HepG2 (cell line): Measurements from ENCODE around the gene RAB9A. TPM values are rescaled to one million over a fixed set of nuclear protein-coding genes. Genes with fewer than 3 reads are reported as not detected.
"Not testable (repeated sequence)": the region's sequence is repeated elsewhere in the genome, so short reads cannot be mapped to it uniquely, and the experiment has no call there.

ENCODE experiments used
- ATAC-seq: fragments of 200-7000 bp; cut with Tn5 transposase; 3 replicates; pipeline ENCODE4 v1.9.1; 2020; ENCODE audit warnings: mild to moderate bottlenecking, moderate library complexity
- BruUV-seq: library from RNA; stranded (reverse); fragments of 400-500 nt; replicated peaks from 2 replicates; lab custom pipeline; 2021; lab: Mats Ljungman, UMichigan
- CTCF ChIA-PET: fragments of 300-600 bp; formaldehyde crosslinking; extraction: SDS; loops from one replicate; lab custom pipeline; 2021; ENCODE audit warnings: low total read pairs, inconsistent platforms, low intra/inter-chr PET ratio; lab: Yijun Ruan, JAX
- POLR2A ChIA-PET: fragments of 350-600 bp; sonication (Branson Sonifier 250); formaldehyde crosslinking; loops from one replicate; lab custom pipeline; 2020; ENCODE audit warnings: antibody characterized with exemption, inconsistent platforms; lab: Yijun Ruan, JAX
- DNase-seq: peaks from one replicate; pipeline ENCODE4 v3.0.0-alpha.2; 2015; ENCODE audit warnings: low spot score
- FAIRE-seq: peaks from 3 replicates; lab custom pipeline; 2011; peaks lifted over from hg19 to GRCh38; lab: Jason Lieb, UNC
- H2AFZ ChIP-seq: one replicate; pipeline ENCODE4 v1.6.1; 2011; ENCODE audit warnings: low read length, inconsistent platforms
- H3K27ac ChIP-seq: fragments of 300-600 bp; 3 replicates; pipeline ENCODE4 v1.8.0; 2011; ENCODE audit warnings: mixed run types, mild to moderate bottlenecking, mixed read lengths, low read length, inconsistent platforms; ENCODE audit not compliant: insufficient read depth; ENCODE audit errors: extremely low read length
- H3K27me3 ChIP-seq, 2 experiments: fragments of 200-600 bp in 1 of 2; 2 replicates in 1 of 2; 3 replicates in 1 of 2; pipeline versions ENCODE4 v1.6.0 to v1.8.0; 2011; ENCODE audit warnings: low read length in 2 of 2, mild to moderate bottlenecking in 2 of 2, moderate library complexity in 2 of 2, inconsistent platforms in 1 of 2; ENCODE audit not compliant: insufficient read depth in 2 of 2, control insufficient read depth in 1 of 2
- H3K36me3 ChIP-seq, 2 experiments: fragments of 200-600 bp in 1 of 2; replicated peaks in 1 of 2; 2 replicates in 1 of 2; 3 replicates in 1 of 2; pipeline versions ENCODE4 v1.5.1 to v1.8.0; 2011; ENCODE audit warnings: low read length in 2 of 2, inconsistent platforms in 1 of 2; ENCODE audit not compliant: insufficient read depth in 2 of 2, control insufficient read depth in 1 of 2
- H3K4me1 ChIP-seq: 2 replicates; pipeline ENCODE4 v1.5.1; 2012; ENCODE audit warnings: low read length, inconsistent platforms; ENCODE audit not compliant: insufficient read depth
- H3K4me2 ChIP-seq: 2 replicates; pipeline ENCODE4 v1.6.0; 2011; ENCODE audit warnings: low read depth, low read length, inconsistent platforms
- H3K4me3 ChIP-seq, 3 experiments: fragments of 200-600 bp in 1 of 3; sonication (generic), shearing (Covaris generic) in 1 of 3; replicated peaks in 1 of 3; 2 replicates each; pipeline ENCODE4 v1.5.1; 2011 to 2016; ENCODE audit warnings: low read length in 3 of 3, inconsistent platforms in 2 of 3, low read depth in 2 of 3, mild to moderate bottlenecking in 2 of 3, control low read depth in 1 of 3, mixed read lengths in 1 of 3; ENCODE audit not compliant: insufficient read depth in 1 of 3
- H3K79me2 ChIP-seq: one replicate; pipeline ENCODE4 v1.6.1; 2011; ENCODE audit warnings: low read length, inconsistent platforms; ENCODE audit not compliant: insufficient read depth
- H3K9ac ChIP-seq: 2 replicates; pipeline ENCODE4 v1.6.0; 2011; ENCODE audit warnings: mild to moderate bottlenecking, low read depth, low read length, inconsistent platforms; ENCODE audit not compliant: insufficient read depth
- H3K9me3 ChIP-seq: 2 replicates; pipeline ENCODE4 v1.5.1; 2012; ENCODE audit warnings: mild to moderate bottlenecking, low read length
- H4K20me1 ChIP-seq: 2 replicates; pipeline ENCODE4 v1.6.0; 2011; ENCODE audit warnings: inconsistent platforms, mild to moderate bottlenecking, low read length, moderate library complexity; ENCODE audit not compliant: insufficient read depth
- BRCA1 ChIP-seq: sonication (generic); formaldehyde crosslinking; IDR thresholded peaks from 2 replicates; pipeline ENCODE4 v1.4.0; 2020; ENCODE audit warnings: missing genetic modification reagents
- DRAP1 ChIP-seq: IDR thresholded peaks from 2 replicates; pipeline ENCODE4 v1.6.1; 2016; ENCODE audit warnings: missing genetic modification reagents, missing compliant biosample characterization
- KLF9 ChIP-seq: IDR thresholded peaks from 2 replicates; pipeline ENCODE4 v1.6.1; 2016; ENCODE audit warnings: low read depth
- NFIB ChIP-seq: sonication (generic); formaldehyde crosslinking; IDR thresholded peaks from 2 replicates; pipeline ENCODE4 v1.9.0; 2021; ENCODE audit warnings: missing genetic modification reagents, mild to moderate bottlenecking, borderline replicate concordance
- ZNF333 ChIP-seq: sonication (generic); formaldehyde crosslinking; IDR thresholded peaks from 2 replicates; pipeline ENCODE4 v1.4.0; 2020; ENCODE audit warnings: mild to moderate bottlenecking, missing genetic modification reagents, borderline replicate concordance
- ZNF547 ChIP-seq: sonication (generic); formaldehyde crosslinking; IDR thresholded peaks from 2 replicates; pipeline ENCODE4 v1.5.1; 2020; ENCODE audit warnings: mild to moderate bottlenecking, missing genetic modification reagents
- ZNF713 ChIP-seq: sonication (generic); formaldehyde crosslinking; IDR thresholded peaks from 2 replicates; pipeline ENCODE4 v1.4.0; 2020; ENCODE audit warnings: mild to moderate bottlenecking, missing genetic modification reagents
- ZUFSP ChIP-seq: sonication (generic); formaldehyde crosslinking; IDR thresholded peaks from 2 replicates; pipeline ENCODE4 v1.9.0; 2021; ENCODE audit warnings: missing genetic modification reagents, mild to moderate bottlenecking, borderline replicate concordance
- WGBS: methylation state at CpG from one replicate; pipeline ENCODE4 v1.1.6; 2017; ENCODE audit warnings: low lambda C conversion rate; 5-methylcytosine and 5-hydroxymethylcytosine counted together
- in situ Hi-C: cut with HindIII; loops from 2 replicates; pipeline ENCODE4 v1.10.0; 2017; ENCODE audit warnings: low pct_unique_long_range_greater_than_20kb; ENCODE audit not compliant: extremely low pct_ligation_motif_present
- intact Hi-C: fragments of 100-400 bp; cut with micrococcal nuclease; formaldehyde crosslinking; loops from one replicate; pipeline ENCODE4 v1.10.0; 2022; ENCODE audit not compliant: unreplicated experiment
- polyA plus RNA-seq, 8 experiments: library from polyadenylated mRNA; depleted of rRNA in 3 of 8; stranded (reverse) in 7 of 8; unstranded in 1 of 8; fragments of >200 nt; fragmentation: Illumina TruSeq in 4 of 8; extraction: Trizol in 4 of 8; gene quantifications; 2 replicates each; pipeline versions ENCODE4 v1.2.1 to v1.2.3, GENCODE V29; 2011 to 2016; ENCODE audit warnings: low read depth in 4 of 8, missing spikeins in 1 of 8, mixed read lengths in 1 of 8; ENCODE audit not compliant: insufficient read depth in 1 of 8
- total RNA-seq, 5 experiments: library from RNA; depleted of rRNA; stranded (reverse); fragments of >200 nt; fragmentation: Illumina TruSeq; extraction: Trizol; gene quantifications; 2 replicates each; pipeline ENCODE4 v1.2.3, GENCODE V29; 2016; ENCODE audit warnings: low read depth in 1 of 5
- TF ChIP-seq, protein P1 (sequence below): IDR thresholded peaks from 2 replicates; pipeline ENCODE4 v1.6.1; 2016; ENCODE audit warnings: low read depth, missing genetic modification reagents, missing compliant biosample characterization

Gene RAB9A
- total and polyA plus RNA-seq, 2 of the 13 experiments (the other 11 are each of a cell fraction or from before 2014, with no cell fraction given), result 10.5 to 23.1 TPM

GRCh38 chrX:13730523-13730922, 41.6 kb downstream of the RAB9A start:
- H3K27ac ChIP-seq, H2AFZ ChIP-seq, H3K9ac ChIP-seq, CTCF ChIA-PET, POLR2A ChIA-PET, H3K4me1 ChIP-seq, H3K36me3 ChIP-seq, ATAC-seq, H3K4me2 ChIP-seq, H3K4me3 ChIP-seq, H3K27me3 ChIP-seq, FAIRE-seq, H3K9me3 ChIP-seq, BruUV-seq, in situ Hi-C loops, H4K20me1 ChIP-seq, DNase-seq: not testable (repeated sequence)
- WGBS, result 100% methylated on average over 1 of the region's 1 CpG
- H3K79me2 ChIP-seq, result peaks cover 17% of the 10 kb centered on the region
- intact Hi-C loops, result loop anchor here (10.0 kb wide), 1 partner anchor 226 kb away; no protein-coding TSS in a partner anchor

DNA sequence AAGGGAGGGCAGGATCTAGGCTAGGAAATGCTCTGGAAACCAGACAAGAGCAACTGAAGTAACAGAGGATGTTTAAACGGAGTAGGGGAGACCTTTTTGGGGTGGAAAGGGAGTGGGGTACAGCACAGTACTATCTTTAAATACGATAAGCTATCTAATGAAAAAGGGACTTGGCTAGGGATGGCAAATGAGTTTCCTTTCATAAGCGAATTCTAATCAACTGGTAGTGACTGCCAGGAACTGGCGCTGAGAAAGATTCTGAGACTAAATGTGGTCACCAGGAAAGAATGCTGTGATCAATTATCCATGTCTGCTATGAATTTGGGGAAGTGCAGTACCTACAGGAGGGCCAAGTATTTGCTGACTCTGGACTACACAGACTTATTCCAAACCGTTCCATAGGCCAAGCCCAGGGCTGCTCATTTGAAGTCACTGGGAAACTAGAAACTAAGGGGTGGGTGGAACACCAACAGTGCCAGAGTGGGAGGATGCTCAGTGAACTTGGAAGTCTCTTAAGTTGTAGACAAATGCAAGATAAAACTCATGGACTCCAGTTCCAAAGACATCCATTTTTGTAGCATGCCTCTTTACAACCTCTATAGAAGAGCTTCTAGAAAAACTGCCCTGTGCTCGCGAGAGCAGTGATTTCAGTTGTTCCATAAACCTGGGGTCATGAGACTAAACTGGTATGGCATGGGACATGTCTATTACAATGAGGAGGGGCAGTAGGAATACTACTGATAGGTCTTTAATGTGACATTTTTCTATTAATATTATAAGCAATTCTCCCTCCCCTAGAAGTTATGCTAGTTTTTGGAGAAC, 43.5 kb downstream of the RAB9A start:
- 89% methylated on average over 7 of the region's 7 CpGs for WGBS
- peaks cover 19% of the 10 kb centered on the region for H3K79me2 ChIP-seq
- TF ChIP-seq ZNF713 (CRISPR knock-in tag) (no peak), KLF9 (CRISPR knock-in tag) (no peak), BRCA1 (CRISPR knock-in tag) (no peak), ZUFSP (CRISPR knock-in tag) (no peak), ZNF333 (CRISPR knock-in tag) (no peak), NFIB (no peak), DRAP1 (CRISPR knock-in tag) (no peak), ZNF547 (CRISPR knock-in tag) (no peak)
- TF ChIP-seq, protein P1, sequence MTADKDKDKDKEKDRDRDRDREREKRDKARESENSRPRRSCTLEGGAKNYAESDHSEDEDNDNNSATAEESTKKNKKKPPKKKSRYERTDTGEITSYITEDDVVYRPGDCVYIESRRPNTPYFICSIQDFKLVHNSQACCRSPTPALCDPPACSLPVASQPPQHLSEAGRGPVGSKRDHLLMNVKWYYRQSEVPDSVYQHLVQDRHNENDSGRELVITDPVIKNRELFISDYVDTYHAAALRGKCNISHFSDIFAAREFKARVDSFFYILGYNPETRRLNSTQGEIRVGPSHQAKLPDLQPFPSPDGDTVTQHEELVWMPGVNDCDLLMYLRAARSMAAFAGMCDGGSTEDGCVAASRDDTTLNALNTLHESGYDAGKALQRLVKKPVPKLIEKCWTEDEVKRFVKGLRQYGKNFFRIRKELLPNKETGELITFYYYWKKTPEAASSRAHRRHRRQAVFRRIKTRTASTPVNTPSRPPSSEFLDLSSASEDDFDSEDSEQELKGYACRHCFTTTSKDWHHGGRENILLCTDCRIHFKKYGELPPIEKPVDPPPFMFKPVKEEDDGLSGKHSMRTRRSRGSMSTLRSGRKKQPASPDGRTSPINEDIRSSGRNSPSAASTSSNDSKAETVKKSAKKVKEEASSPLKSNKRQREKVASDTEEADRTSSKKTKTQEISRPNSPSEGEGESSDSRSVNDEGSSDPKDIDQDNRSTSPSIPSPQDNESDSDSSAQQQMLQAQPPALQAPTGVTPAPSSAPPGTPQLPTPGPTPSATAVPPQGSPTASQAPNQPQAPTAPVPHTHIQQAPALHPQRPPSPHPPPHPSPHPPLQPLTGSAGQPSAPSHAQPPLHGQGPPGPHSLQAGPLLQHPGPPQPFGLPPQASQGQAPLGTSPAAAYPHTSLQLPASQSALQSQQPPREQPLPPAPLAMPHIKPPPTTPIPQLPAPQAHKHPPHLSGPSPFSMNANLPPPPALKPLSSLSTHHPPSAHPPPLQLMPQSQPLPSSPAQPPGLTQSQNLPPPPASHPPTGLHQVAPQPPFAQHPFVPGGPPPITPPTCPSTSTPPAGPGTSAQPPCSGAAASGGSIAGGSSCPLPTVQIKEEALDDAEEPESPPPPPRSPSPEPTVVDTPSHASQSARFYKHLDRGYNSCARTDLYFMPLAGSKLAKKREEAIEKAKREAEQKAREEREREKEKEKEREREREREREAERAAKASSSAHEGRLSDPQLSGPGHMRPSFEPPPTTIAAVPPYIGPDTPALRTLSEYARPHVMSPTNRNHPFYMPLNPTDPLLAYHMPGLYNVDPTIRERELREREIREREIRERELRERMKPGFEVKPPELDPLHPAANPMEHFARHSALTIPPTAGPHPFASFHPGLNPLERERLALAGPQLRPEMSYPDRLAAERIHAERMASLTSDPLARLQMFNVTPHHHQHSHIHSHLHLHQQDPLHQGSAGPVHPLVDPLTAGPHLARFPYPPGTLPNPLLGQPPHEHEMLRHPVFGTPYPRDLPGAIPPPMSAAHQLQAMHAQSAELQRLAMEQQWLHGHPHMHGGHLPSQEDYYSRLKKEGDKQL, result no peak

More for the DNA sequence above, 43.5 kb downstream of the RAB9A start:
- H3K4me1 ChIP-seq, result peaks cover 15% of the 10 kb centered on the region
- no peak overlapping the region for H3K9ac ChIP-seq
- no peak overlapping the region for H3K27ac ChIP-seq
- ChIA-PET CTCF (no interaction called here), POLR2A (no interaction called here)
- FAIRE-seq (no peak), DNase-seq (no peak), ATAC-seq (no peak)
- H3K36me3 ChIP-seq, result no peaks in the 10 kb centered on the region
- H2AFZ ChIP-seq, result no peak overlapping the region
- no peaks in the 10 kb centered on the region for H3K9me3 ChIP-seq
- H3K4me3 ChIP-seq, result no peak overlapping the region
- H3K27me3 ChIP-seq, result no peaks in the 10 kb centered on the region; a peak in 1 of 5 replicates
- no peaks in the 10 kb centered on the region for H4K20me1 ChIP-seq
- intact Hi-C loops, result loop anchor here (10.0 kb wide), 1 partner anchor 228 kb away; no protein-coding TSS in a partner anchor
- H3K4me2 ChIP-seq, result 0 out of 2 replicates have a peak overlapping the region, but pooled peaks have one; percentile 3
- in situ Hi-C loops, result no loop called here
- BruUV-seq, result no TSS peak
